ENCODE measurements around the gene VAMP1. TPM values are rescaled to one million over a fixed set of nuclear protein-coding genes. Genes with fewer than 3 reads are reported as not detected.
"Not testable (repeated sequence)": the region's sequence is repeated elsewhere in the genome, so short reads cannot be mapped to it uniquely, and the experiment has no call there.

Gene VAMP1
- total and polyA plus RNA-seq, 10 of the 15 experiments (the other 5 are each of a cell fraction or from before 2014, with no cell fraction given), result 4.8 to 123 (median 27.5) TPM

DNA sequence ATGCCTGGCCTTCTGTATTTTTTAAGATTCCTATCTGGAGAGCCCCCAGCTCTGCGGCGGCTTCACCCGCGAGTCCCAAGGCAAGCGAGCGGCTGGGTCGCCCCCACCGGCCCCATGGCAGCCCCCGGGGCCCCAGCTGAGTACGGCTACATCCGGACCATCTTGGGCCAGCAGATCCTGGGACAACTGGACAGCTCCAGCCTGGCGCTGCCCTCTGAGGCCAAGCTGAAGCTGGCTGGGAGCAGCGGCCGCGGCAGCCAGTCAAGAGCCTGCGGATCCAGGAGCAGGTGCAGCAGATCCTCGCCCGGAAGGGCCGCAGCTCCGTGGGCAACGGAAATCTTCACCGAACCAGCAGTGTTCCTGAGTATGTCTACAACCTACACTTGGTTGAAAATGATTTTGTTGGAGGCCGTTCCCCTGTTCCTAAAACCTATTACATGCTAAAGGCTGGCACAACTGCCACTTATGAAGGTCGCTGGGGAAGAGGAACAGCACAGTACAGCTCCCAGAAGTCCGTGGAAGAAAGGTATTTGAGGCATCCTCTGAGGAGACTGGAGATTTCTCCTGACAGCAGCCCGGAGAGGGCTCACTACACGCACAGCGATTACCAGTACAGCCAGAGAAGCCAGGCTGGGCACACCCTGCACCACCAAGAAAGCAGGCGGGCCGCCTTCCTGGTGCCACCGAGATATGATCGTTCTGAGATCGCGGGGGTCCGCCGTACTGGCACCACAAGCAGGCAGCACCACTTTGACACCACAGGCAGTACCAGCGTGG lies 7.3 kb upstream of the VAMP1 start:
- WGBS (ENCODE audit: insufficient coverage, insufficient replicate concordance, low lambda C conversion rate, missing lambda C conversion rate), result 79% methylated on average over 37 of the region's 37 CpGs
- CTCF ChIA-PET; in situ Hi-C loops (cut with MboI); H3K4me2 ChIP-seq (ENCODE audit: control insufficient read depth, insufficient read depth); H3K79me2 ChIP-seq (ENCODE audit: control insufficient read depth, insufficient read depth, low read length); intact Hi-C loops (cut with micrococcal nuclease; ENCODE audit: unreplicated experiment); H3K27ac ChIP-seq (ENCODE audit: control insufficient read depth, insufficient read depth); H3K9me3 ChIP-seq (replicated peaks; ENCODE audit: control insufficient read depth, insufficient read depth, low read length); H3K4me1 ChIP-seq (ENCODE audit: control insufficient read depth, insufficient read depth, low read length); H3K27me3 ChIP-seq (replicated peaks in 1 of 2; ENCODE audit: control insufficient read depth in 2 of 2, insufficient read depth in 2 of 2, low read length in 1 of 2); DNase-seq (ENCODE audit: low read depth, low spot score); H4K20me1 ChIP-seq (ENCODE audit: control insufficient read depth, insufficient read depth); BruUV-seq (replicated peaks); H3K4me3 ChIP-seq; H2AFZ ChIP-seq (ENCODE audit: control insufficient read depth, low read depth, low read length); ATAC-seq; FAIRE-seq; SMC1A ChIA-PET (ENCODE audit: uncharacterized antibody, unreplicated experiment); H3K36me3 ChIP-seq (ENCODE audit: control insufficient read depth in 2 of 2, insufficient read depth in 2 of 2, low read length in 1 of 2); H3K9ac ChIP-seq (ENCODE audit: control insufficient read depth, insufficient read depth, low read length): not testable (repeated sequence)
- ChIA-PET RAD21 (ENCODE audit: unreplicated experiment) (interaction anchor here (0.7 kb wide), 1 partner anchor 151 kb away, joined by 3 read pairs; no protein-coding TSS in a partner anchor), POLR2A (interaction anchor here (0.6 kb wide), 1 partner anchor 56 kb away, joined by 4 read pairs; the partner anchor contains the start of gene GAPDH)

DNA sequence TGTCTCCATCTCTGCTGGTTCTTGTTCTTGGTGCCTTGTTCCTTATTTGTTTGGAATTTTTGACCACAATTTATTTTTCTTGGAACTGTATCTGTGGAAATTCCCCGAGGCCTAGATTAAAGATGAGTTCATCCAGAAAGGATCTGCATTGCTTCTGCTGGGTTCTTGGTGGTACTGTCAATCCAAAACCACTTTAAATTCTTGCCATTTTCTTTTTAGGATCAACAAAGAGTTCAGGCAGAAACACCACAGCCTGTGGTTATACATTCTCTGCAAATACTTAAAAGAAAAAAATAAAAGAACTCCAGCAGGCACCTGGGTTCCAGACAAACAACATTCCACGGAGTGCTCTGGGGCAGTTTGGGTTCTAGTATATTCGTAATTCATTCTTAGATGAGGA lies 6.0 kb upstream of the VAMP1 start:
- BruUV-seq (replicated peaks), result no TSS peak
- H3K27me3 ChIP-seq (replicated peaks in 1 of 2; ENCODE audit: control insufficient read depth in 2 of 2, insufficient read depth in 2 of 2, low read length in 1 of 2), result no peaks in the 10 kb centered on the region
- DNase-seq (ENCODE audit: low read depth, low spot score), result no peak
- CTCF ChIA-PET, result no interaction called here
- no peak overlapping the region for H3K27ac ChIP-seq (ENCODE audit: control insufficient read depth, insufficient read depth)
- WGBS (ENCODE audit: insufficient coverage, insufficient replicate concordance, low lambda C conversion rate, missing lambda C conversion rate), result 37% methylated on average over 3 of the region's 3 CpGs
- no peak for ATAC-seq
- intact Hi-C loops (cut with micrococcal nuclease; ENCODE audit: unreplicated experiment), result no loop called here
- no peaks in the 10 kb centered on the region; the same call in 2 of the 3 replicates for H3K9me3 ChIP-seq (replicated peaks; ENCODE audit: control insufficient read depth, insufficient read depth, low read length)
- H3K79me2 ChIP-seq (ENCODE audit: control insufficient read depth, insufficient read depth, low read length), result no peaks in the 10 kb centered on the region
- H3K4me2 ChIP-seq (ENCODE audit: control insufficient read depth, insufficient read depth), result no peak overlapping the region
- no peak overlapping the region for H2AFZ ChIP-seq (ENCODE audit: control insufficient read depth, low read depth, low read length)
- no peaks in the 10 kb centered on the region for H3K36me3 ChIP-seq (ENCODE audit: control insufficient read depth in 2 of 2, insufficient read depth in 2 of 2, low read length in 1 of 2)
- no peak overlapping the region for H3K4me3 ChIP-seq
- in situ Hi-C loops (cut with MboI), result no loop called here
- no peaks in the 10 kb centered on the region for H4K20me1 ChIP-seq (ENCODE audit: control insufficient read depth, insufficient read depth)
- peaks cover 7% of the 10 kb centered on the region for H3K4me1 ChIP-seq (ENCODE audit: control insufficient read depth, insufficient read depth, low read length)
- FAIRE-seq, result no peak
- no peak for TF ChIP-seq CHD2 (IDR thresholded peaks at IDR 0.05; ENCODE audit: borderline replicate concordance, low read depth, low read length)
- H3K9ac ChIP-seq (ENCODE audit: control insufficient read depth, insufficient read depth, low read length), result no peak overlapping the region
- RAD21 ChIA-PET (ENCODE audit: unreplicated experiment), result no interaction called here
- POLR2A ChIA-PET, result interaction anchor here (0.5 kb wide), 1 partner anchor 19 kb away, joined by 3 read pairs; no protein-coding TSS in a partner anchor
- SMC1A ChIA-PET (ENCODE audit: uncharacterized antibody, unreplicated experiment), result no interaction called here

DNA sequence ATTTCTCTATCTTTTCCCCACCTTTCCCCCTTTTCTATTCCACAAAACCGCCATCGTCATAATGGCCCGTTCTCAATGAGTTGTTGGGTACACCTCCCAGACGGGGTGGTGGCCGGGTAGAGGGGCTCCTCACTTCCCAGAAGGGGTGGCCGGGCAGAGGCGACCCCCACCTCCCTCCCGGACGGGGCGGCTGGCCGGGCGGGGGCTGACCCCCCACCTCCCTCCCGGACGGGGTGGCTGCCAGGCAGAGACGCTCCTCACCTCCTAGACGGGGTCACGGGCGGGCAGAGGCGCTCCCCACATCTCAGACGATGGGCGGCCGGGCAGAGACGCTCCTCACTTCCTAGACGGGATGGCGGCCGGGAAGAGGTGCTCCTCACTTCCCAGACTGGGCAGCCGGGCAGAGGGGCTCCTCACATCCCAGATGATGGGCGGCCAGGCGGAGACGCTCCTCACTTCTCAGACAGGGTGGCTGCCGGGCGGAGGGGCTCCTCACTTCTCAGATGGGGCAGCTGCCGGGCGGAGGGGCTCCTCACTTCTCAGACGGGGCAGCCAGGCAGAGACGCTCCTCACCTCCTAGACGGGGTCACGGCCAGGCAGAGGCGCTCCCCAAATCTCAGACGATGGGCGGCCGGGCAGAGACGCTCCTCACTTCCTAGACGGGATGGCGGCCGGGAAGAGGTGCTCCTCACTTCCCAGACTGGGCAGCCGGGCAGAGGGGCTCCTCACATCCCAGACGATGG lies 4.9 kb upstream of the VAMP1 start:
- 76% methylated on average over 30 of the region's 48 CpGs for WGBS (ENCODE audit: insufficient coverage, insufficient replicate concordance, low lambda C conversion rate, missing lambda C conversion rate)
- H3K27me3 ChIP-seq (replicated peaks in 1 of 2; ENCODE audit: control insufficient read depth in 2 of 2, insufficient read depth in 2 of 2, low read length in 1 of 2); FAIRE-seq; H4K20me1 ChIP-seq (ENCODE audit: control insufficient read depth, insufficient read depth); in situ Hi-C loops (cut with MboI); BruUV-seq (replicated peaks); CTCF ChIA-PET; H3K9me3 ChIP-seq (replicated peaks; ENCODE audit: control insufficient read depth, insufficient read depth, low read length); H3K4me3 ChIP-seq; intact Hi-C loops (cut with micrococcal nuclease; ENCODE audit: unreplicated experiment); H3K9ac ChIP-seq (ENCODE audit: control insufficient read depth, insufficient read depth, low read length); ATAC-seq; DNase-seq (ENCODE audit: low read depth, low spot score); H2AFZ ChIP-seq (ENCODE audit: control insufficient read depth, low read depth, low read length); SMC1A ChIA-PET (ENCODE audit: uncharacterized antibody, unreplicated experiment); RAD21 ChIA-PET (ENCODE audit: unreplicated experiment); H3K4me2 ChIP-seq (ENCODE audit: control insufficient read depth, insufficient read depth); H3K36me3 ChIP-seq (ENCODE audit: control insufficient read depth in 2 of 2, insufficient read depth in 2 of 2, low read length in 1 of 2); H3K27ac ChIP-seq (ENCODE audit: control insufficient read depth, insufficient read depth); POLR2A ChIA-PET; H3K79me2 ChIP-seq (ENCODE audit: control insufficient read depth, insufficient read depth, low read length): not testable (repeated sequence)
- peaks cover 12% of the 10 kb centered on the region for H3K4me1 ChIP-seq (ENCODE audit: control insufficient read depth, insufficient read depth, low read length)
